A673 (cell line): ENCODE data around the gene SYT9. TPM values are rescaled to one million over a fixed set of nuclear protein-coding genes. Genes with fewer than 3 reads are reported as not detected.

Experiments
- BruUV-seq: library from RNA; stranded (reverse); fragments of 400-500 nt; replicated peaks from 2 replicates; lab custom pipeline; 2021; lab: Mats Ljungman, UMichigan
- CTCF ChIA-PET: fragments of 300-600 bp; sonication (Branson Sonifier 250); formaldehyde crosslinking; loops from one replicate; lab custom pipeline; 2022; ENCODE audit warnings: antibody characterized with exemption; lab: Charles Lee
- POLR2A ChIA-PET: fragments of 300-600 bp; sonication (Branson Sonifier 250); formaldehyde crosslinking; loops from one replicate; lab custom pipeline; 2022; ENCODE audit warnings: antibody characterized with exemption; ENCODE audit not compliant: low non-redundant PET; lab: Charles Lee
- DNase-seq: peaks from one replicate; pipeline ENCODE4 v3.0.0-alpha.2; 2015; ENCODE audit warnings: low spot score
- H3K27ac ChIP-seq: fragments of 200-600 bp; sonication (generic); 2 replicates; pipeline ENCODE4 v1.5.1; 2016; ENCODE audit warnings: mixed run types, low read depth, mild to moderate bottlenecking, mixed read lengths, antibody characterized with exemption, low read length; ENCODE audit not compliant: poor library complexity, severe bottlenecking
- H3K27me3 ChIP-seq: fragments of 200-600 bp; sonication (generic); replicated peaks from 2 replicates; pipeline ENCODE4 v1.6.1; 2017; ENCODE audit warnings: mixed run types, low read depth, mild to moderate bottlenecking, mixed read lengths, antibody characterized with exemption, low read length; ENCODE audit not compliant: insufficient read depth, poor library complexity
- H3K36me3 ChIP-seq: fragments of 200-600 bp; sonication (generic); 2 replicates; pipeline ENCODE4 v1.6.1; 2016; ENCODE audit warnings: mixed run types, mild to moderate bottlenecking, mixed read lengths, antibody characterized with exemption, low read length; ENCODE audit not compliant: insufficient read depth, poor library complexity, severe bottlenecking
- H3K4me1 ChIP-seq: fragments of 200-600 bp; sonication (generic); 2 replicates; pipeline ENCODE4 v1.6.1; 2017; ENCODE audit warnings: mixed run types, mild to moderate bottlenecking, mixed read lengths, antibody characterized with exemption, low read length; ENCODE audit not compliant: insufficient read depth, poor library complexity, severe bottlenecking
- H3K4me3 ChIP-seq: fragments of 200-600 bp; sonication (generic); 2 replicates; pipeline ENCODE4 v1.5.1; 2016; ENCODE audit warnings: low read depth, mixed run types, mild to moderate bottlenecking, mixed read lengths, low read length; ENCODE audit not compliant: poor library complexity, severe bottlenecking
- H3K9me3 ChIP-seq: fragments of 200-600 bp; sonication (generic); 2 replicates; pipeline ENCODE4 v1.6.1; 2016; ENCODE audit warnings: mixed run types, low read depth, mild to moderate bottlenecking, mixed read lengths, antibody characterized with exemption, low read length; ENCODE audit not compliant: poor library complexity, severe bottlenecking
- EZH2 ChIP-seq: fragments of 200-600 bp; sonication (generic); IDR thresholded peaks from 2 replicates; pipeline ENCODE4 v1.6.1; 2017; ENCODE audit warnings: borderline replicate concordance, low read depth, mild to moderate bottlenecking, mixed read lengths, antibody characterized with exemption, low read length; ENCODE audit not compliant: poor library complexity, severe bottlenecking
- intact Hi-C: fragments of 100-400 bp; cut with micrococcal nuclease; formaldehyde crosslinking; loops from one replicate; pipeline ENCODE4 v1.10.0; 2022; ENCODE audit not compliant: unreplicated experiment
- total RNA-seq: library from RNA; stranded (reverse); gene quantifications from 2 replicates; pipeline ENCODE4 v1.2.3, GENCODE V29; 2021
- TF ChIP-seq, protein P1 (sequence below): fragments of 300-800, 200-600 bp; sonication (generic); conservative IDR thresholded peaks from 2 replicates; pipeline ENCODE4 v1.5.1; 2017; ENCODE audit warnings: low read depth, mild to moderate bottlenecking, antibody characterized with exemption, low read length, moderate library complexity, mixed read lengths

The SYT9 gene
- total RNA-seq, 1 experiment from 2014 or later: not detected

DNA sequence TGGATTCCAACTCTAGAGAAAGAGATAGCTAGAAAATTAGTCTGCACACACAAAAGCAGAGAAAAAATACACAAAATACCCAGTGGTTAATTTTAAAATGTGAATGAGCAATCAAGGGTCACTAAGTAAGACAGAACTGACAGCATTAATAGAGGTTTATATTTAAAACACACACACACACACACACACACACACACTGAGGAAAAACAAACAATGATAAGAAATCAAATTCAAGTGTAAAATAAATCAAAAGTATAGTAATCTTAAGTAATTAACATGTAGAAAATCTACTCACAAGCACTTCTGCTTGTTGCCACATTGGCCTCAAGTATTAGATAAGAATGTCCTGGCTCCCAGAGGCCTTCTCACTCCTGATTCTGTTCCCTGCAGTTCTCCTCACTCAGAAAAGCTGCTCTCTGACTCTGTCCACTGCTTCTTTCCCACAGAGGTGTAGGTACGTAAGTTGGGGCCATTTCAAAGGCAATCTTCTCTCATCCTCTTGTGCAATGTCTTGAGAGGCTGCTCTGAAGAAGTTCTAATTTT is 200.3 kb downstream of the SYT9 start:
- no peaks in the 10 kb centered on the region for H3K36me3 ChIP-seq
- H3K4me3 ChIP-seq: no peak overlapping the region
- CTCF ChIA-PET: no interaction called here
- no peak overlapping the region for H3K27ac ChIP-seq
- intact Hi-C loops: no loop called here
- no peak for DNase-seq
- no TSS peak for BruUV-seq
- H3K9me3 ChIP-seq: no peaks in the 10 kb centered on the region
- no peaks in the 10 kb centered on the region for H3K4me1 ChIP-seq
- POLR2A ChIA-PET: no interaction called here
- no peak for TF ChIP-seq EZH2
- TF ChIP-seq, protein P1, sequence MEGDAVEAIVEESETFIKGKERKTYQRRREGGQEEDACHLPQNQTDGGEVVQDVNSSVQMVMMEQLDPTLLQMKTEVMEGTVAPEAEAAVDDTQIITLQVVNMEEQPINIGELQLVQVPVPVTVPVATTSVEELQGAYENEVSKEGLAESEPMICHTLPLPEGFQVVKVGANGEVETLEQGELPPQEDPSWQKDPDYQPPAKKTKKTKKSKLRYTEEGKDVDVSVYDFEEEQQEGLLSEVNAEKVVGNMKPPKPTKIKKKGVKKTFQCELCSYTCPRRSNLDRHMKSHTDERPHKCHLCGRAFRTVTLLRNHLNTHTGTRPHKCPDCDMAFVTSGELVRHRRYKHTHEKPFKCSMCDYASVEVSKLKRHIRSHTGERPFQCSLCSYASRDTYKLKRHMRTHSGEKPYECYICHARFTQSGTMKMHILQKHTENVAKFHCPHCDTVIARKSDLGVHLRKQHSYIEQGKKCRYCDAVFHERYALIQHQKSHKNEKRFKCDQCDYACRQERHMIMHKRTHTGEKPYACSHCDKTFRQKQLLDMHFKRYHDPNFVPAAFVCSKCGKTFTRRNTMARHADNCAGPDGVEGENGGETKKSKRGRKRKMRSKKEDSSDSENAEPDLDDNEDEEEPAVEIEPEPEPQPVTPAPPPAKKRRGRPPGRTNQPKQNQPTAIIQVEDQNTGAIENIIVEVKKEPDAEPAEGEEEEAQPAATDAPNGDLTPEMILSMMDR: no peak
- H3K27me3 ChIP-seq: no peaks in the 10 kb centered on the region

GRCh38 chr11:7454854-7455253 is 203.2 kb downstream of the SYT9 start:
- BruUV-seq: no TSS peak
- DNase-seq: no peak
- POLR2A ChIA-PET: no interaction called here
- intact Hi-C loops: no loop called here
- Histone ChIP-seq H3K4me3 (no peak overlapping the region), H3K27me3 (peaks cover 4% of the 10 kb centered on the region), H3K27ac (no peak overlapping the region), H3K4me1 (no peaks in the 10 kb centered on the region), H3K36me3 (no peaks in the 10 kb centered on the region), H3K9me3 (no peaks in the 10 kb centered on the region)
- TF ChIP-seq, protein P1: no peak
- TF ChIP-seq EZH2: no peak
- CTCF ChIA-PET: no interaction called here

- peaks cover 10% of the 10 kb centered on the region for H3K27me3 ChIP-seq
- no peaks in the 10 kb centered on the region for H3K9me3 ChIP-seq
- TF ChIP-seq, protein P1: no peak
- no peak for TF ChIP-seq EZH2
- H3K4me3 ChIP-seq: no peak overlapping the region
- H3K36me3 ChIP-seq: no peaks in the 10 kb centered on the region
- DNase-seq: peak; percentile 17
- ChIA-PET POLR2A (no interaction called here), CTCF (interaction anchor here (0.5 kb wide), 1 partner anchor 1082 kb away, joined by 4 read pairs; no protein-coding TSS in a partner anchor)
- no peak overlapping the region for H3K27ac ChIP-seq
- BruUV-seq: no TSS peak
- intact Hi-C loops: no loop called here
- H3K4me1 ChIP-seq: no peaks in the 10 kb centered on the region
These were observed 205.5 kb downstream of the SYT9 start for GRCh38 chr11:7457211-7457610.
